GM13976 (cell line): ENCODE data around the gene PREX1.

Experiments used
- DNase-seq: peaks from one replicate; pipeline ENCODE4 v3.0.0; 2012; ENCODE audit warnings: low spot score
- CTCF ChIP-seq: IDR thresholded peaks from 2 replicates; pipeline ENCODE4 v1.5.1; 2012; ENCODE audit warnings: borderline replicate concordance, mild to moderate bottlenecking; ENCODE audit not compliant: insufficient read depth; ENCODE audit errors: extremely low read depth, missing control alignments, control extremely low read depth
- in situ Hi-C: fragments of 300-500 bp; cut with MboI; formaldehyde crosslinking; loops from one replicate; pipeline ENCODE4 v1.12.0; 2022; ENCODE audit warnings: low sequenced_read_pairs, mixed read lengths, inconsistent platforms; ENCODE audit not compliant: unreplicated experiment

The PREX1 gene

GRCh38 chr20:48754292-48754691, 73.5 kb downstream of the PREX1 start:
- in situ Hi-C loops, result no loop called here
- no peak for DNase-seq
- TF ChIP-seq CTCF, result no peak

- no peak for TF ChIP-seq CTCF
- in situ Hi-C loops, result no loop called here
- no peak for DNase-seq
Measured at GRCh38 chr20:48752963-48753362, 74.8 kb downstream of the PREX1 start.

GRCh38 chr20:48751871-48752270, 75.9 kb downstream of the PREX1 start:
- in situ Hi-C loops, result no loop called here
- no peak for TF ChIP-seq CTCF

GRCh38 chr20:48750941-48751635, 76.7 kb downstream of the PREX1 start:
- DNase-seq, result no peak

More at GRCh38 chr20:48751871-48752270, 75.9 kb downstream of the PREX1 start:
- no peak for DNase-seq

GRCh38 chr20:48750376-48750775, 77.4 kb downstream of the PREX1 start:
- TF ChIP-seq CTCF, result no peak
- in situ Hi-C loops, result no loop called here
- no peak for DNase-seq

More at GRCh38 chr20:48750941-48751635, 76.7 kb downstream of the PREX1 start:
- TF ChIP-seq CTCF, result no peak
- in situ Hi-C loops, result no loop called here

- DNase-seq, result no peak
- in situ Hi-C loops, result no loop called here
- no peak for TF ChIP-seq CTCF
Measured at GRCh38 chr20:48749437-48749836, 78.4 kb downstream of the PREX1 start.
